K562 (cell line): ENCODE results near the gene STEAP2. TPM values are rescaled to one million over a fixed set of nuclear protein-coding genes. Genes with fewer than 3 reads are reported as not detected.

ENCODE experiments used
- CBX3 ChIP-seq, 2 experiments: IDR thresholded peaks; 1 replicate in 1 of 2; 2 replicates in 1 of 2; pipeline ENCODE4 v1.6.1; 2012; ENCODE audit warnings: inconsistent platforms in 2 of 2, low read length in 2 of 2, borderline replicate concordance in 1 of 2, control low read depth in 1 of 2
- CC2D1A ChIP-seq: fragments of 450-650 bp; IDR thresholded peaks from 2 replicates; pipeline ENCODE4 v1.6.1; 2017; ENCODE audit warnings: mild to moderate bottlenecking
- CSDE1 ChIP-seq, 2 experiments: fragments of 450-650 bp; IDR thresholded peaks; 2 replicates each; pipeline ENCODE4 v1.6.1; 2016; ENCODE audit warnings: mild to moderate bottlenecking in 1 of 2
- MAFF ChIP-seq: IDR thresholded peaks from 2 replicates; pipeline ENCODE4 v1.6.1; 2012; ENCODE audit warnings: low read length, improper control_type of control experiment
- MTA3 ChIP-seq: fragments of 450-650 bp; formaldehyde crosslinking; IDR thresholded peaks from 2 replicates; pipeline ENCODE4 v1.6.1; 2017; ENCODE audit warnings: mild to moderate bottlenecking, borderline replicate concordance
- NCOA1 ChIP-seq: fragments of 450-650 bp; IDR thresholded peaks from 2 replicates; pipeline ENCODE4 v1.6.1; 2016; ENCODE audit warnings: low read depth
- PHF21A ChIP-seq: fragments of 450-650 bp; IDR thresholded peaks from 2 replicates; pipeline ENCODE4 v1.6.1; 2017; ENCODE audit warnings: low read depth, borderline replicate concordance
- TGIF2 ChIP-seq: sonication (generic); formaldehyde crosslinking; IDR thresholded peaks from 2 replicates; pipeline ENCODE4 v1.8.1; 2022; ENCODE audit warnings: mild to moderate bottlenecking, missing genetic modification reagents, moderate library complexity
- ZBTB1 ChIP-seq: sonication (generic); formaldehyde crosslinking; IDR thresholded peaks from 2 replicates; pipeline ENCODE4 v1.8.1; 2023; ENCODE audit warnings: missing genetic modification reagents, low read depth, mild to moderate bottlenecking, borderline replicate concordance
- ZNF3 ChIP-seq: fragments of 250-450 bp; sonication (Bioruptor Pico); IDR thresholded peaks from 2 replicates; pipeline ENCODE4 v1.5.0; 2021; ENCODE audit warnings: mild to moderate bottlenecking, moderate library complexity
- ZNF586 ChIP-seq: fragments of 450-650 bp; formaldehyde crosslinking; conservative IDR thresholded peaks from 2 replicates; pipeline ENCODE4 v1.4.0; 2020; ENCODE audit warnings: mild to moderate bottlenecking, moderate library complexity
- polyA plus RNA-seq, 8 experiments: library from polyadenylated mRNA; depleted of rRNA in 4 of 8; stranded (reverse) in 5 of 8; unstranded in 3 of 8; fragments of >200 nt; fragmentation: Nextera tagmentation in 2 of 8; fragmentation: Illumina TruSeq in 1 of 8; extraction: Ambion mirVana in 2 of 8; extraction: Trizol in 1 of 8; gene quantifications; 2 replicates each; pipeline versions ENCODE4 v1.2.1 to v1.2.3, GENCODE V29; 2011 to 2014; ENCODE audit warnings: inconsistent platforms in 1 of 8, missing spikeins in 1 of 8
- total RNA-seq, 7 experiments: library from RNA; depleted of rRNA in 6 of 7; stranded (reverse); fragments of >200 nt in 6 of 7; fragmentation: Illumina TruSeq in 2 of 7; extraction: Trizol in 2 of 7; gene quantifications; 2 replicates each; pipeline versions ENCODE4 v1.2.1 to v1.2.3, GENCODE V29; 2011 to 2021; ENCODE audit warnings: low replicate concordance in 1 of 7
- TF ChIP-seq, protein P1 (sequence below): fragments of 250-450 bp; sonication (Bioruptor Pico); IDR thresholded peaks from 2 replicates; pipeline ENCODE4 v1.8.0; 2021; ENCODE audit warnings: borderline replicate concordance, mild to moderate bottlenecking, moderate library complexity; ENCODE audit not compliant: poor library complexity, severe bottlenecking
- TF ChIP-seq, protein P2 (sequence below): fragments of 450-650 bp; IDR thresholded peaks from 2 replicates; pipeline ENCODE4 v1.6.1; 2016
- TF ChIP-seq, protein P3 (sequence below): sonication (generic); formaldehyde crosslinking; IDR thresholded peaks from 2 replicates; pipeline ENCODE4 v1.9.0; 2022; ENCODE audit warnings: mild to moderate bottlenecking, missing genetic modification reagents
- TF ChIP-seq, protein P4 (sequence below), 2 experiments: IDR thresholded peaks in 1 of 2; conservative IDR thresholded peaks in 1 of 2; 2 replicates each; pipeline ENCODE4 v1.6.1; 2016; ENCODE audit warnings: low read depth in 2 of 2, mild to moderate bottlenecking in 1 of 2, missing compliant biosample characterization in 1 of 2, missing genetic modification characterization in 1 of 2, moderate library complexity in 1 of 2
- TF ChIP-seq, protein P5 (sequence below): fragments of 450-650 bp; IDR thresholded peaks from 2 replicates; pipeline ENCODE4 v1.6.1; 2017; ENCODE audit warnings: antibody characterized with exemption
- TF ChIP-seq, protein P6 (sequence below): sonication (generic); formaldehyde crosslinking; IDR thresholded peaks from 2 replicates; pipeline ENCODE4 v1.8.0; 2022; ENCODE audit warnings: mild to moderate bottlenecking, missing genetic modification reagents

STEAP2 gene
- total and polyA plus RNA-seq, 9 of the 15 experiments (the other 6 are each of a cell fraction or from before 2014, with no cell fraction given), result 0.02 to 0.03 TPM; not detected in 7

DNA sequence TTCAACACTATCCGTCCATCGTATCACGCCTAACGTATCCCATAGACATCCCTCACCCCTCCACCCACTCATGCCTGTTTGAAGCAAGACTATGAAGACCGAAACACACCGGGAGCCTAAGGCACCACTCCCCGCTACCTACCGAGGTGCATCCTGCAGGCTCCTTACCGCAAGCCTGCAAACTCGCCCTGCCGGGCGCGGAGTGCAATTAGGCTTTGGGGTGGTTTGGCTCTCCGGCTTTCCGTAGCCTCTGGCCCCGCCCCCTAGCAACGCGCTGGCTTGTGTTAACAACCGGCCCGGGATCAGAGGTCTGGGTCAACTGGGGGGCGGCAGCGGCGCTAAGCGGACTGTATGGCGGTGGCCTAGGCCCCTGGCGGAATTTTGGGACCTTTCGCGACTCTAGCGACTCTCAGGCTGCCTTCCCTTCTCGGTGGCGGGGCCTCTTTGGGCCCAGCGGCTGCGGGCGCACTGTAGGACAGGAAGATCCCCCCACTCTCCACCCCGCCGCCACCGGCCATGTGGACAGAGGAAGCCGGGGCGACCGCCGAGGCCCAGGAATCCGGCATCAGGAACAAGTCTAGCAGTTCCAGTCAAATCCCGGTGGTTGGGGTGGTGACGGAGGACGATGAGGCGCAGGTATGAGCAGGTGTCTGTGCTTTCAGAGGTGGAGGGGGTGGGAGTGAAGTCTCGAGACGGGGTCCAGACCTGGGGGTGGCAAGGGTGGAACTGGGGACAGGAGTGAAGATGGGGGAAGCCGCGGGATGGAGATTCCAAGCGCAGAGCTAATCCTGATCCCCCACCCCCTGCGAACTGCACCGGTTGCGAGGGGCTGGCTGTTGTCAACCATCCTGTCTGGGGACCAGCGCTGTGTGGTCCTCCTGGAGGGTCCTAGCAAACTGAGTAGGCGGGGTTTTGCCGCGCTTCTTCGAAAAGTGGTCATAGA is 33.6 kb downstream of the STEAP2 start, which contains the start of gene CFAP69 (continued):
- TF ChIP-seq CBX3 (IDR thresholded peaks at IDR 0.05; ENCODE audit: borderline replicate concordance in 1 of 2, low read length in 2 of 2) (peak in 1 of 2 experiments; percentile 92; a peak in 1 of 3 replicates), CSDE1 (IDR thresholded peaks at IDR 0.05) (peak in 1 of 2 experiments; percentile 62; a peak in 2 of 4 replicates), ZNF586 (CRISPR knock-in tag) (no peak), CC2D1A (0 out of 2 replicates have a peak, but pooled peaks have one; percentile 47), MTA3 (peak; percentile 100), ZBTB1 (CRISPR knock-in tag) (no peak), NCOA1 (no peak), TGIF2 (CRISPR knock-in tag) (no peak), MAFF (no peak), PHF21A (no peak), ZNF3 (CRISPR knock-in tag) (no peak)
- TF ChIP-seq, protein P1, sequence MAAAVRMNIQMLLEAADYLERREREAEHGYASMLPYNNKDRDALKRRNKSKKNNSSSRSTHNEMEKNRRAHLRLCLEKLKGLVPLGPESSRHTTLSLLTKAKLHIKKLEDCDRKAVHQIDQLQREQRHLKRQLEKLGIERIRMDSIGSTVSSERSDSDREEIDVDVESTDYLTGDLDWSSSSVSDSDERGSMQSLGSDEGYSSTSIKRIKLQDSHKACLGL, result no peak
- TF ChIP-seq, protein P2, sequence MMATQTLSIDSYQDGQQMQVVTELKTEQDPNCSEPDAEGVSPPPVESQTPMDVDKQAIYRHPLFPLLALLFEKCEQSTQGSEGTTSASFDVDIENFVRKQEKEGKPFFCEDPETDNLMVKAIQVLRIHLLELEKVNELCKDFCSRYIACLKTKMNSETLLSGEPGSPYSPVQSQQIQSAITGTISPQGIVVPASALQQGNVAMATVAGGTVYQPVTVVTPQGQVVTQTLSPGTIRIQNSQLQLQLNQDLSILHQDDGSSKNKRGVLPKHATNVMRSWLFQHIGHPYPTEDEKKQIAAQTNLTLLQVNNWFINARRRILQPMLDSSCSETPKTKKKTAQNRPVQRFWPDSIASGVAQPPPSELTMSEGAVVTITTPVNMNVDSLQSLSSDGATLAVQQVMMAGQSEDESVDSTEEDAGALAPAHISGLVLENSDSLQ, result no peak
- TF ChIP-seq, protein P3, sequence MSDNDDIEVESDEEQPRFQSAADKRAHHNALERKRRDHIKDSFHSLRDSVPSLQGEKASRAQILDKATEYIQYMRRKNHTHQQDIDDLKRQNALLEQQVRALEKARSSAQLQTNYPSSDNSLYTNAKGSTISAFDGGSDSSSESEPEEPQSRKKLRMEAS (CRISPR knock-in tag), result no peak
- TF ChIP-seq, protein P4, sequence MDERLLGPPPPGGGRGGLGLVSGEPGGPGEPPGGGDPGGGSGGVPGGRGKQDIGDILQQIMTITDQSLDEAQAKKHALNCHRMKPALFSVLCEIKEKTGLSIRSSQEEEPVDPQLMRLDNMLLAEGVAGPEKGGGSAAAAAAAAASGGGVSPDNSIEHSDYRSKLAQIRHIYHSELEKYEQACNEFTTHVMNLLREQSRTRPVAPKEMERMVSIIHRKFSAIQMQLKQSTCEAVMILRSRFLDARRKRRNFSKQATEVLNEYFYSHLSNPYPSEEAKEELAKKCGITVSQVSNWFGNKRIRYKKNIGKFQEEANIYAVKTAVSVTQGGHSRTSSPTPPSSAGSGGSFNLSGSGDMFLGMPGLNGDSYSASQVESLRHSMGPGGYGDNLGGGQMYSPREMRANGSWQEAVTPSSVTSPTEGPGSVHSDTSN (CRISPR knock-in tag; IDR thresholded peaks at IDR 0.05; ENCODE audit: low read depth), result no peak
- TF ChIP-seq, protein P4 (tag; conservative IDR thresholded peaks at IDR 0.05; ENCODE audit: low read depth), result no peak
- TF ChIP-seq, protein P5, sequence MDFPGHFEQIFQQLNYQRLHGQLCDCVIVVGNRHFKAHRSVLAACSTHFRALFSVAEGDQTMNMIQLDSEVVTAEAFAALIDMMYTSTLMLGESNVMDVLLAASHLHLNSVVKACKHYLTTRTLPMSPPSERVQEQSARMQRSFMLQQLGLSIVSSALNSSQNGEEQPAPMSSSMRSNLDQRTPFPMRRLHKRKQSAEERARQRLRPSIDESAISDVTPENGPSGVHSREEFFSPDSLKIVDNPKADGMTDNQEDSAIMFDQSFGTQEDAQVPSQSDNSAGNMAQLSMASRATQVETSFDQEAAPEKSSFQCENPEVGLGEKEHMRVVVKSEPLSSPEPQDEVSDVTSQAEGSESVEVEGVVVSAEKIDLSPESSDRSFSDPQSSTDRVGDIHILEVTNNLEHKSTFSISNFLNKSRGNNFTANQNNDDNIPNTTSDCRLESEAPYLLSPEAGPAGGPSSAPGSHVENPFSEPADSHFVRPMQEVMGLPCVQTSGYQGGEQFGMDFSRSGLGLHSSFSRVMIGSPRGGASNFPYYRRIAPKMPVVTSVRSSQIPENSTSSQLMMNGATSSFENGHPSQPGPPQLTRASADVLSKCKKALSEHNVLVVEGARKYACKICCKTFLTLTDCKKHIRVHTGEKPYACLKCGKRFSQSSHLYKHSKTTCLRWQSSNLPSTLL, result no peak
- TF ChIP-seq, protein P6, sequence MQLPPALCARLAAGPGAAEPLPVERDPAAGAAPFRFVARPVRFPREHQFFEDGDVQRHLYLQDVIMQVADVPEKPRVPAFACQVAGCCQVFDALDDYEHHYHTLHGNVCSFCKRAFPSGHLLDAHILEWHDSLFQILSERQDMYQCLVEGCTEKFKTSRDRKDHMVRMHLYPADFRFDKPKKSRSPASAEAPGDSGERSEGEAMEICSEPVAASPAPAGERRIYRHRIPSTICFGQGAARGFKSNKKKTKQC (CRISPR knock-in tag), result peak; percentile 45; the same call in 1 of the 2 replicates
